Measurements from ENCODE around the gene ANKRD2. TPM values are rescaled to one million over a fixed set of nuclear protein-coding genes. Genes with fewer than 3 reads are reported as not detected.
A peak's percentile ranks its signal among the peaks of the same experiment; 100 is the strongest.
"Not testable (repeated sequence)": the region's sequence is repeated elsewhere in the genome, so short reads cannot be mapped to it uniquely, and the experiment has no call there.

The ANKRD2 gene
- total RNA-seq, 4 donors from 2014 or later = 0.54 TPM; not detected in 3

- Histone ChIP-seq H3K4me1 (peaks cover 0 to 24% (median 8%) of the 10 kb centered on the region in 3 donors), H3K4me3 (no peak overlapping the region), H3K27ac (peak overlapping the region in 3 of 4 donors; percentile 62 to 88 (median 81)), H3K9me3 (no peaks in the 10 kb centered on the region), H3K27me3 (no peaks in the 10 kb centered on the region), H3K36me3 (peaks cover 0 to 23% of the 10 kb centered on the region in 2 donors)
- WGBS, 2 donors (ENCODE audit: low coverage in 1 of 2) = 8 to 19% methylated on average over 2 to 3 of the region's 4 CpGs
- peak; percentile 88 for ATAC-seq
- TF ChIP-seq POLR2AphosphoS5 (IDR thresholded peaks at IDR 0.05) (peak; percentile 85), POLR2A (IDR thresholded peaks at IDR 0.05) (no peak)
- TF ChIP-seq, protein P1, sequence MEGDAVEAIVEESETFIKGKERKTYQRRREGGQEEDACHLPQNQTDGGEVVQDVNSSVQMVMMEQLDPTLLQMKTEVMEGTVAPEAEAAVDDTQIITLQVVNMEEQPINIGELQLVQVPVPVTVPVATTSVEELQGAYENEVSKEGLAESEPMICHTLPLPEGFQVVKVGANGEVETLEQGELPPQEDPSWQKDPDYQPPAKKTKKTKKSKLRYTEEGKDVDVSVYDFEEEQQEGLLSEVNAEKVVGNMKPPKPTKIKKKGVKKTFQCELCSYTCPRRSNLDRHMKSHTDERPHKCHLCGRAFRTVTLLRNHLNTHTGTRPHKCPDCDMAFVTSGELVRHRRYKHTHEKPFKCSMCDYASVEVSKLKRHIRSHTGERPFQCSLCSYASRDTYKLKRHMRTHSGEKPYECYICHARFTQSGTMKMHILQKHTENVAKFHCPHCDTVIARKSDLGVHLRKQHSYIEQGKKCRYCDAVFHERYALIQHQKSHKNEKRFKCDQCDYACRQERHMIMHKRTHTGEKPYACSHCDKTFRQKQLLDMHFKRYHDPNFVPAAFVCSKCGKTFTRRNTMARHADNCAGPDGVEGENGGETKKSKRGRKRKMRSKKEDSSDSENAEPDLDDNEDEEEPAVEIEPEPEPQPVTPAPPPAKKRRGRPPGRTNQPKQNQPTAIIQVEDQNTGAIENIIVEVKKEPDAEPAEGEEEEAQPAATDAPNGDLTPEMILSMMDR (IDR thresholded peaks at IDR 0.05) = no peak
Measured at GRCh38 chr10:97574374-97575126, 2.0 kb downstream of the ANKRD2 start.

- TF ChIP-seq, protein P1 (IDR thresholded peaks at IDR 0.05) = no peak
- Histone ChIP-seq H3K27me3 (no peaks in the 10 kb centered on the region), H3K27ac (peak overlapping the region in 3 of 4 donors; percentile 62 to 88 (median 81)), H3K9me3 (no peaks in the 10 kb centered on the region), H3K4me3 (no peak overlapping the region), H3K4me1 (peaks cover 0 to 24% (median 8%) of the 10 kb centered on the region in 3 donors), H3K36me3 (peaks cover 0 to 17% of the 10 kb centered on the region in 2 donors)
- no peak for ATAC-seq
- WGBS, 2 donors (ENCODE audit: low coverage in 1 of 2) = 92 to 97% methylated on average over 2 to 4 of the region's 6 CpGs
Measured at GRCh38 chr10:97575127-97575668, 2.6 kb downstream of the ANKRD2 start.

GRCh38 chr10:97576487-97576886 is 3.9 kb downstream of the ANKRD2 start:
- WGBS, 2 donors (ENCODE audit: low coverage in 1 of 2) = 27 to 33% methylated on average over 3 of the region's 5 CpGs
- H3K27ac ChIP-seq = peak overlapping the region in 2 of 4 donors; percentile 3 to 88
- not testable (repeated sequence) for H3K27me3 ChIP-seq, ATAC-seq, H3K36me3 ChIP-seq, H3K4me3 ChIP-seq, H3K9me3 ChIP-seq
- H3K4me1 ChIP-seq = peaks cover 0 to 24% (median 8%) of the 10 kb centered on the region in 3 donors

- no CpG with 5 or more reads among the region's 9 CpGs for WGBS, 2 donors (ENCODE audit: low coverage in 1 of 2)
- Histone ChIP-seq H3K9me3 (no peaks in the 10 kb centered on the region), H3K36me3 (no peaks in the 10 kb centered on the region), H3K27ac (no peak overlapping the region), H3K4me1 (peaks cover 0 to 13% (median 2%) of the 10 kb centered on the region in 3 donors), H3K4me3 (no peak overlapping the region), H3K27me3 (no peaks in the 10 kb centered on the region)
- no peak for ATAC-seq
- TF ChIP-seq, protein P1 (IDR thresholded peaks at IDR 0.05) = no peak
- TF ChIP-seq POLR2AphosphoS5 (IDR thresholded peaks at IDR 0.05) (no peak), EP300 (IDR thresholded peaks at IDR 0.05) (no peak), POLR2A (IDR thresholded peaks at IDR 0.05) (no peak)
Measured at GRCh38 chr10:97577701-97578100, 5.1 kb downstream of the ANKRD2 start.

GRCh38 chr10:97578171-97578844 is 5.7 kb downstream of the ANKRD2 start:
- Histone ChIP-seq H3K27me3 (no peaks in the 10 kb centered on the region), H3K36me3 (no peaks in the 10 kb centered on the region), H3K4me1 (peaks cover 0 to 11% (median 0%) of the 10 kb centered on the region in 3 donors), H3K4me3 (peak overlapping the region in 1 of 2 donors; percentile 13), H3K9me3 (no peaks in the 10 kb centered on the region), H3K27ac (no peak overlapping the region)
- WGBS, 2 donors (ENCODE audit: low coverage in 1 of 2) = 60 to 68% methylated on average over 3 to 9 of the region's 40 CpGs
- TF ChIP-seq, protein P1 (IDR thresholded peaks at IDR 0.05) = no peak
- TF ChIP-seq POLR2AphosphoS5 (IDR thresholded peaks at IDR 0.05) (no peak), EP300 (IDR thresholded peaks at IDR 0.05) (no peak), POLR2A (IDR thresholded peaks at IDR 0.05) (no peak)
- ATAC-seq = no peak
